Ovary (tissue), 9 donors: ENCODE measurements around the gene COX7B2. TPM values are rescaled to one million over a fixed set of nuclear protein-coding genes. Genes with fewer than 3 reads are reported as not detected.
A peak's percentile ranks its signal among the peaks of the same experiment; 100 is the strongest.

Experiments
- DNase-seq, 5 donors: peaks; one replicate each; pipeline ENCODE4 v3.0.0-alpha.2; 2019 to 2020
- H3K27ac ChIP-seq, 2 donors: fragments of 200-600 bp; one replicate each; pipeline versions ENCODE4 v1.5.1 to v1.8.0; 2019 to 2022
- H3K27me3 ChIP-seq: fragments of 200-600 bp; one replicate; pipeline ENCODE4 v1.8.0; 2022
- H3K36me3 ChIP-seq: fragments of 200-600 bp; sonication (generic); one replicate; pipeline ENCODE4 v1.5.1; 2019
- H3K4me1 ChIP-seq: one replicate; pipeline ENCODE4 v1.8.1; 2013; ENCODE audit warnings: mild to moderate bottlenecking, moderate library complexity; ENCODE audit not compliant: insufficient read depth
- H3K4me3 ChIP-seq: fragments of 200-600 bp; sonication (generic); one replicate; pipeline ENCODE4 v1.5.1; 2017
- H3K9me3 ChIP-seq, 2 donors: fragments of 200-600 bp in 1 of 2; sonication (generic) in 1 of 2; one replicate each; pipeline versions ENCODE4 v1.5.1 to v1.8.1; 2013 to 2019; ENCODE audit warnings: mild to moderate bottlenecking in 1 of 2, moderate library complexity in 1 of 2
- EP300 ChIP-seq: sonication (generic); formaldehyde crosslinking; IDR thresholded peaks from one replicate; pipeline ENCODE4 v1.6.1; 2017; ENCODE audit warnings: antibody characterized with exemption
- POLR2A ChIP-seq: fragments of 450-650 bp; IDR thresholded peaks from one replicate; pipeline ENCODE4 v1.6.1; 2017; ENCODE audit warnings: antibody characterized with exemption, mild to moderate bottlenecking, moderate library complexity
- WGBS, 3 donors: extraction: QIAGEN DNeasy Blood & Tissue Kit in 1 of 3; methylation state at CpG; one replicate each; pipeline versions ENCODE4 v1.1.5 to v1.1.7; 2013 to 2017; 5-methylcytosine and 5-hydroxymethylcytosine counted together
- intact Hi-C, 4 donors: fragments of 100-400 bp; cut with DNase I; formaldehyde crosslinking; loops; one replicate each; pipeline versions ENCODE4 v1.11.0 to v1.15.1; 2022 to 2023
- polyA plus RNA-seq, 2 donors: library from polyadenylated mRNA; stranded (reverse); fragments of 200-250 nt in 1 of 2; fragments of 350-450 nt in 1 of 2; fragmentation: Illumina TruSeq in 1 of 2; extraction: RNeasy Lipid Tissue Mini Kit (QIAGEN cat#74804) in 1 of 2; gene quantifications; one replicate each; pipeline ENCODE4 v1.2.3, GENCODE V29; 2013 to 2014
- total RNA-seq, 7 donors: library from RNA; depleted of rRNA in 2 of 7; stranded (reverse); fragments of >200 nt in 2 of 7; fragmentation: NEBNext Ultra II Directional in 3 of 7; extraction: Animal tissue kit (Norgen Biotek cat#: 25700) in 3 of 7; gene quantifications; one replicate each; pipeline versions ENCODE4 v1.1.0 to v1.2.4, GENCODE V29; 2016 to 2023
- TF ChIP-seq, protein P1 (sequence below), 3 donors: fragments of 450-650 bp in 2 of 3; fragments of 200-600 bp in 1 of 3; IDR thresholded peaks; one replicate each; pipeline versions ENCODE4 v1.5.1 to v1.8.0; 2016 to 2022; ENCODE audit warnings: antibody characterized with exemption in 3 of 3, mild to moderate bottlenecking in 1 of 3
- donor health status: DM: no; HTN: no; CAD: no; lungs with moderate emphysema.
- donor health status: DM: no; HTN: no; CAD: no.
- donor health status: Bipolar disorder and iron deficiency.
- donor health status: DM: yes; HTN: yes; CAD: no.
- donor health status: DM: no; HTN: no; CAD: no.
- donor health status: DM: yes; HTN: yes; CAD: no.

COX7B2 gene
- total and polyA plus RNA-seq, 9 donors = not detected

- TF ChIP-seq, protein P1, sequence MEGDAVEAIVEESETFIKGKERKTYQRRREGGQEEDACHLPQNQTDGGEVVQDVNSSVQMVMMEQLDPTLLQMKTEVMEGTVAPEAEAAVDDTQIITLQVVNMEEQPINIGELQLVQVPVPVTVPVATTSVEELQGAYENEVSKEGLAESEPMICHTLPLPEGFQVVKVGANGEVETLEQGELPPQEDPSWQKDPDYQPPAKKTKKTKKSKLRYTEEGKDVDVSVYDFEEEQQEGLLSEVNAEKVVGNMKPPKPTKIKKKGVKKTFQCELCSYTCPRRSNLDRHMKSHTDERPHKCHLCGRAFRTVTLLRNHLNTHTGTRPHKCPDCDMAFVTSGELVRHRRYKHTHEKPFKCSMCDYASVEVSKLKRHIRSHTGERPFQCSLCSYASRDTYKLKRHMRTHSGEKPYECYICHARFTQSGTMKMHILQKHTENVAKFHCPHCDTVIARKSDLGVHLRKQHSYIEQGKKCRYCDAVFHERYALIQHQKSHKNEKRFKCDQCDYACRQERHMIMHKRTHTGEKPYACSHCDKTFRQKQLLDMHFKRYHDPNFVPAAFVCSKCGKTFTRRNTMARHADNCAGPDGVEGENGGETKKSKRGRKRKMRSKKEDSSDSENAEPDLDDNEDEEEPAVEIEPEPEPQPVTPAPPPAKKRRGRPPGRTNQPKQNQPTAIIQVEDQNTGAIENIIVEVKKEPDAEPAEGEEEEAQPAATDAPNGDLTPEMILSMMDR (IDR thresholded peaks at IDR 0.05) = no peak
- TF ChIP-seq EP300 (no peak), POLR2A (no peak)
- 89 to 91% (median 91%) methylated on average over 20 to 24 of the region's 24 CpGs for WGBS, 3 donors
Measured at GRCh38 chr4:46804781-46805413, 104.1 kb downstream of the COX7B2 start.

DNA sequence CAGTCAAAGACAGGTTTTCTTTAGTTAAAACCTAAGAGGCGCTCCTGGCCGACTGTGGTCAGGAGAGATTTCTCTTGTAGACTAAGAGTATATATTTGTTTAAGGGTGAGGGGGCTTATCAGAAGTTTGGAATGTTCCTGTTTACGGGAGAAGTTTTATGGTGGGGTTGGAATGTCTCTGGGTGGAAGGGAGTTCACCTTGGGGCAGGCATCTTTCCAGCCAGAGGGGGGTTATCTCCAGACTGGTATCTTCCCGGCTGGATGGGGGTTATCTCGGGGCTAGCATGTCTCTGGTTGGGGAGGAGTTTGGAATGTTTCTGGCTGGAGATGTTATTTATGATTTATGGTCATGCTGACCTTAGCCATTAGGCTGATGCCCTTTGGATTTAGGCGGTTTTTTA is 116.0 kb downstream of the COX7B2 start:
- Histone ChIP-seq H3K27ac (no peak overlapping the region), H3K4me1 (no peaks in the 10 kb centered on the region), H3K27me3 (no peaks in the 10 kb centered on the region), H3K36me3 (no peaks in the 10 kb centered on the region), H3K4me3 (no peak overlapping the region), H3K9me3 (no peaks in the 10 kb centered on the region)
- TF ChIP-seq EP300 = no peak
- WGBS, 3 donors = 25 to 31% (median 28%) methylated on average over 6 of the region's 6 CpGs
- DNase-seq = no peak
- intact Hi-C loops = no loop called here

More at GRCh38 chr4:46804781-46805413, 104.1 kb downstream of the COX7B2 start:
- no peak for DNase-seq
- Histone ChIP-seq H3K4me3 (no peak overlapping the region), H3K27me3 (no peaks in the 10 kb centered on the region), H3K36me3 (no peaks in the 10 kb centered on the region), H3K4me1 (no peaks in the 10 kb centered on the region), H3K27ac (no peak overlapping the region), H3K9me3 (no peaks in the 10 kb centered on the region)
- intact Hi-C loops = no loop called here

- Histone ChIP-seq H3K9me3 (no peaks in the 10 kb centered on the region), H3K27ac (no peak overlapping the region), H3K4me1 (no peaks in the 10 kb centered on the region), H3K4me3 (no peak overlapping the region), H3K27me3 (no peaks in the 10 kb centered on the region), H3K36me3 (no peaks in the 10 kb centered on the region)
- intact Hi-C loops = no loop called here
- 91 to 95% (median 95%) methylated on average over 25 of the region's 25 CpGs for WGBS, 3 donors
- DNase-seq = peak in 1 of 5 donors; percentile 30
- TF ChIP-seq POLR2A (no peak), EP300 (no peak)
- TF ChIP-seq, protein P1 (IDR thresholded peaks at IDR 0.05) = no peak
Measured at GRCh38 chr4:46781434-46782092, 127.5 kb downstream of the COX7B2 start.

DNA sequence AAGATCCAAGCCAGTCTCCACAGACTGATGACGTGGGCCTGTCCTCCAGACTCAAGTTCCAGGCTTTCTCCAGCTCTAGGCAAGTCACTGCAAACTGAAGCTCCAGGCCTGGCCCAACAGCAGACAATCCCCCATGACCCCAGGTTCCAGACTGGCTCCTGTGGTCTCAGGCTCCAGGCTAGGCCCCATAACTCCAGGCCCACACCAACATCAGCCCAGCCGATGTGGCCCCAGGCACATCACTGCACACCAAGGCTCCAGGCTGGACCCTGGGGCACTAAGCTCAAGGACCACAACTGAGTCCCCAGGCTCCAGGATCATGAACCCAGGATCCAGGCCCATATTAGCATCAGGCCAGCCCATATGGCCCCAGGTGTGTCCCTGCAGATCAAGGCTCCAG is 143.6 kb downstream of the COX7B2 start:
- intact Hi-C loops = no loop called here
- no peak for DNase-seq
- no peak for TF ChIP-seq EP300
- TF ChIP-seq POLR2A = no peak
- TF ChIP-seq, protein P1 (IDR thresholded peaks at IDR 0.05) = no peak
- 79 to 95% (median 93%) methylated on average over 2 of the region's 2 CpGs for WGBS, 3 donors
- Histone ChIP-seq H3K27ac (no peak overlapping the region), H3K4me1 (no peaks in the 10 kb centered on the region), H3K36me3 (no peaks in the 10 kb centered on the region), H3K27me3 (no peaks in the 10 kb centered on the region), H3K9me3 (peaks cover 0 to 3% of the 10 kb centered on the region in 2 donors), H3K4me3 (no peak overlapping the region)

DNA sequence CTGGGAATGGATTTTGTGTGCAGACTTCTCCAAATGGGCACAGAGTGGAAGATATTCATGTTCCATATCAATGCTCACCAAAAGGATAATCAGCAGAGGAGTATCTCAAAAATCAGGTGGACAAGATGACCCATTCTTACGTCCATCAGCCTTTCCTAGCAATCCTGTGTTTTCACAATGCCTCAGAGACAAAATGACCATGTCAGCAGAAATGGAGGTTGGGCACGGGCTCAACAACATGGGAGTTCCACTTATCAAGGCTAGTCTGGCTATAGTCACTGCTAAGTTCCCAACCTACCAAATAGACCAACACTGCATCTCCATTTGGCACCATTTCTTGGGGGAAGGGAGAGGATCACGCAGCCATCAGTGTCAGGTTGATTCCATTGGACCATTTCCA is 179.0 kb downstream of the COX7B2 start:
- Histone ChIP-seq H3K4me1 (no peaks in the 10 kb centered on the region), H3K27ac (no peak overlapping the region), H3K9me3 (no peaks in the 10 kb centered on the region), H3K27me3 (no peaks in the 10 kb centered on the region), H3K36me3 (no peaks in the 10 kb centered on the region), H3K4me3 (no peak overlapping the region)
- intact Hi-C loops = no loop called here
- WGBS, 3 donors = 62 to 80% (median 65%) methylated on average over 3 of the region's 3 CpGs
- TF ChIP-seq EP300 (no peak), POLR2A (no peak)
- TF ChIP-seq, protein P1 (IDR thresholded peaks at IDR 0.05) = no peak
- DNase-seq = no peak
